SK-N-SH (cell line): ENCODE measurements around the gene DERL3. TPM values are rescaled to one million over a fixed set of nuclear protein-coding genes. Genes with fewer than 3 reads are reported as not detected.

Experiments
- CTCF ChIA-PET: fragments of 300-600, 350-600 bp; formaldehyde crosslinking; extraction: SDS; loops from one replicate; lab custom pipeline; 2021; lab: Yijun Ruan, JAX
- POLR2A ChIA-PET: fragments of 350-600 bp; sonication (Branson Sonifier 250); formaldehyde crosslinking; extraction: SDS; loops from one replicate; lab custom pipeline; 2020; ENCODE audit warnings: antibody characterized with exemption, inconsistent platforms; lab: Yijun Ruan, JAX
- DNase-seq: peaks from one replicate; pipeline ENCODE4 v3.0.0; 2012
- H2AFZ ChIP-seq: fragments of 200-600 bp; sonication (generic); 2 replicates; pipeline ENCODE4 v1.8.1; 2016; ENCODE audit warnings: antibody characterized with exemption, mild to moderate bottlenecking, low read depth
- H3F3A ChIP-seq: fragments of 200-600 bp; sonication (generic); replicated peaks from 2 replicates; pipeline ENCODE3; 2016; ENCODE audit warnings: antibody characterized with exemption, mild to moderate bottlenecking; ENCODE audit not compliant: insufficient read depth
- H3K27ac ChIP-seq, 2 experiments: fragments of 200-500 bp in 1 of 2; fragments of 200-600 bp in 1 of 2; sonication (Bioruptor generic) in 1 of 2; sonication (generic), shearing (Covaris generic) in 1 of 2; 2 replicates each; pipeline versions ENCODE4 v1.5.1 to v1.6.1; 2014 to 2016; ENCODE audit warnings: low read depth in 2 of 2, inconsistent platforms in 1 of 2, low read length in 1 of 2, mild to moderate bottlenecking in 1 of 2, mixed read lengths in 1 of 2
- H3K27me3 ChIP-seq: fragments of 200-600 bp; sonication (generic), shearing (Covaris generic); 2 replicates; pipeline ENCODE4 v1.6.1; 2016; ENCODE audit warnings: mixed run types; ENCODE audit not compliant: insufficient read depth
- H3K36me3 ChIP-seq, 2 experiments: fragments of 200-500 bp in 1 of 2; fragments of 200-600 bp in 1 of 2; sonication (Bioruptor generic) in 1 of 2; sonication (generic) in 1 of 2; replicated peaks in 1 of 2; 2 replicates each; pipeline versions ENCODE3 to v1.5.1; 2014 to 2016; ENCODE audit warnings: low read length in 1 of 2, mild to moderate bottlenecking in 1 of 2; ENCODE audit not compliant: insufficient read depth in 2 of 2, control insufficient read depth in 1 of 2
- H3K4me1 ChIP-seq, 2 experiments: fragments of 200-500 bp in 1 of 2; fragments of 200-600 bp in 1 of 2; sonication (Bioruptor generic) in 1 of 2; sonication (generic), shearing (Covaris generic) in 1 of 2; 2 replicates each; pipeline versions ENCODE4 v1.5.1 to v1.6.1; 2014 to 2016; ENCODE audit warnings: low read depth in 1 of 2, low read length in 1 of 2, mixed run types in 1 of 2; ENCODE audit not compliant: insufficient read depth in 2 of 2, control insufficient read depth in 1 of 2
- H3K4me2 ChIP-seq: fragments of 200-600 bp; sonication (generic), shearing (Covaris generic); 2 replicates; pipeline ENCODE4 v1.6.1; 2017; ENCODE audit warnings: mixed run types
- H3K4me3 ChIP-seq, 2 experiments: fragments of 200-500 bp in 1 of 2; fragments of 200-600 bp in 1 of 2; sonication (Bioruptor generic) in 1 of 2; sonication (generic), shearing (Covaris generic) in 1 of 2; 2 replicates each; pipeline versions ENCODE4 v1.5.1 to v1.8.1; 2014 to 2016; ENCODE audit warnings: low read depth in 2 of 2, inconsistent platforms in 1 of 2, low read length in 1 of 2, mild to moderate bottlenecking in 1 of 2, mixed read lengths in 1 of 2, moderate library complexity in 1 of 2
- H3K79me2 ChIP-seq: fragments of 200-600 bp; sonication (generic); 2 replicates; pipeline ENCODE4 v1.8.1; 2017; ENCODE audit warnings: mild to moderate bottlenecking; ENCODE audit not compliant: insufficient read depth
- H3K9ac ChIP-seq: fragments of 200-600 bp; sonication (generic); 2 replicates; pipeline ENCODE4 v1.6.1; 2017; ENCODE audit warnings: mixed run types
- H3K9me2 ChIP-seq: fragments of 200-600 bp; sonication (generic); 2 replicates; pipeline ENCODE4 v1.6.1; 2017; ENCODE audit warnings: mixed run types
- H3K9me3 ChIP-seq: fragments of 200-600 bp; sonication (generic); 2 replicates; pipeline ENCODE4 v1.6.1; 2017; ENCODE audit warnings: mixed run types, mild to moderate bottlenecking, moderate library complexity
- H4K20me1 ChIP-seq: fragments of 200-600 bp; sonication (generic); 2 replicates; pipeline ENCODE4 v1.6.1; 2017; ENCODE audit warnings: mild to moderate bottlenecking, mixed run types; ENCODE audit not compliant: insufficient read depth
- CHD2 ChIP-seq: fragments of 150-350 bp; IDR thresholded peaks from 2 replicates; pipeline ENCODE4 v1.6.1; 2018; ENCODE audit warnings: low read length; ENCODE audit not compliant: partially characterized antibody
- EP300 ChIP-seq, 2 experiments: IDR thresholded peaks; 2 replicates each; pipeline versions ENCODE4 v1.4.0 to v1.6.1; 2012; ENCODE audit warnings: borderline replicate concordance in 1 of 2, low read depth in 1 of 2, low read length in 1 of 2
- FOSL2 ChIP-seq: IDR thresholded peaks from 2 replicates; pipeline ENCODE4 v1.4.0; 2012; ENCODE audit warnings: low read depth, mild to moderate bottlenecking, moderate library complexity, borderline replicate concordance
- FOXJ3 ChIP-seq: sonication (generic); formaldehyde crosslinking; IDR thresholded peaks from 2 replicates; pipeline ENCODE4 v1.5.1; 2020; ENCODE audit warnings: mild to moderate bottlenecking, missing genetic modification reagents
- GABPA ChIP-seq: IDR thresholded peaks from 2 replicates; pipeline ENCODE4 v1.4.0; 2012; ENCODE audit warnings: low read depth, mild to moderate bottlenecking
- GATA2 ChIP-seq: sonication (generic); formaldehyde crosslinking; IDR thresholded peaks from 2 replicates; pipeline ENCODE4 v1.5.0; 2020; ENCODE audit warnings: mild to moderate bottlenecking, missing genetic modification reagents
- JUND ChIP-seq: IDR thresholded peaks from 2 replicates; pipeline ENCODE4 v1.4.0; 2012
- MXI1 ChIP-seq: IDR thresholded peaks from 2 replicates; pipeline ENCODE4 v1.6.1; 2012; ENCODE audit warnings: mild to moderate bottlenecking, low read depth, low read length, improper control_type of control experiment
- NRF1 ChIP-seq: IDR thresholded peaks from 2 replicates; pipeline ENCODE4 v1.6.1; 2012; ENCODE audit warnings: low read depth, mild to moderate bottlenecking, low read length
- POLR2AphosphoS5 ChIP-seq: IDR thresholded peaks from 2 replicates; pipeline ENCODE4 v1.6.1; 2012; ENCODE audit warnings: low read depth, low read length
- RAD21 ChIP-seq: IDR thresholded peaks from 2 replicates; pipeline ENCODE4 v1.6.1; 2012; ENCODE audit warnings: mild to moderate bottlenecking, low read length
- RCOR1 ChIP-seq: fragments of 150-350 bp; IDR thresholded peaks from 2 replicates; pipeline ENCODE4 v1.6.1; 2017; ENCODE audit warnings: antibody characterized with exemption, low read length
- RFX5 ChIP-seq: IDR thresholded peaks from 2 replicates; pipeline ENCODE4 v1.6.1; 2012; ENCODE audit warnings: mild to moderate bottlenecking, improper control_type of control experiment, low read length
- RXRA ChIP-seq: IDR thresholded peaks from 2 replicates; pipeline ENCODE4 v1.4.0; 2012; ENCODE audit warnings: low read depth, mild to moderate bottlenecking, borderline replicate concordance
- SIN3A ChIP-seq: IDR thresholded peaks from 2 replicates; pipeline ENCODE4 v1.6.1; 2012; ENCODE audit warnings: low read depth, mild to moderate bottlenecking, low read length, moderate library complexity, borderline replicate concordance
- SMC3 ChIP-seq: IDR thresholded peaks from 2 replicates; pipeline ENCODE4 v1.6.1; 2012; ENCODE audit warnings: low read depth, low read length, improper control_type of control experiment
- TAF1 ChIP-seq: IDR thresholded peaks from 2 replicates; pipeline ENCODE4 v1.6.1; 2012; ENCODE audit warnings: low read depth, mild to moderate bottlenecking, low read length, moderate library complexity, borderline replicate concordance
- TCF12 ChIP-seq: IDR thresholded peaks from 2 replicates; pipeline ENCODE4 v1.4.0; 2012
- TEAD4 ChIP-seq: IDR thresholded peaks from 2 replicates; pipeline ENCODE4 v1.4.0; 2012; ENCODE audit warnings: mild to moderate bottlenecking, borderline replicate concordance; ENCODE audit not compliant: insufficient read depth
- YY1 ChIP-seq: IDR thresholded peaks from 2 replicates; pipeline ENCODE4 v1.4.0; 2012; ENCODE audit warnings: low read depth, mild to moderate bottlenecking
- WGBS: methylation state at CpG from one replicate; pipeline ENCODE4 v1.1.6; 2017; ENCODE audit warnings: low lambda C conversion rate; 5-methylcytosine and 5-hydroxymethylcytosine counted together
- polyA plus RNA-seq, 3 experiments: library from polyadenylated mRNA; depleted of rRNA; stranded (reverse); fragments of >200 nt; gene quantifications; 2 replicates each; pipeline ENCODE4 v1.2.3, GENCODE V29; 2012
- TF ChIP-seq, protein P1 (sequence below): IDR thresholded peaks from 2 replicates; pipeline ENCODE4 v1.6.1; 2012; ENCODE audit warnings: mild to moderate bottlenecking, low read depth, low read length, moderate library complexity
- TF ChIP-seq, protein P2 (sequence below): fragments of 150-350 bp; IDR thresholded peaks from 2 replicates; pipeline ENCODE4 v1.6.1; 2017; ENCODE audit warnings: antibody characterized with exemption, low read length, low read depth, borderline replicate concordance

Gene DERL3
- polyA plus RNA-seq, 1 of the 3 experiments (the other 2 are of a cell fraction): not detected

DNA sequence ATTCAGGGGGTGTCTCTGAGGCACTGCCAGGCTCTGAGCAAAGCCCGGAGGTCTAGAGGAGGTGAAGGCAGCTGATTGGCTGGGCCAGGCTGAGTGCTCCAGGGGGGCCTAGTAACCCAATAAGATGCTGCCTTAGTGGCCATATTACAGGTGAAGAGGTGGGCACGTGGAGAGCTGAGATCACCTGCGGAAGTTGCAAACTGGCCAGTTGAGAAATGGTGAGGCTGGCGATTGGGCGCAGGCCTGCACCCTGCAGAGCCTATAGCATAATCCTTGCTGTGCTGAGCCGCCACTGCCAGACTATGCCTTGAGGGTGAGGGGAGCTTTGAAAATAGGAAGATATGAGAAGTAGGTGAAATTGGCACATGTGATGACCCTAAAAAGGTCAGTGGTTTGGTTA, 21.7 kb downstream of the DERL3 start:
- Histone ChIP-seq H3K9me3 (no peaks in the 10 kb centered on the region), H3K27me3 (no peaks in the 10 kb centered on the region), H3K4me2 (no peak overlapping the region), H3K36me3 (peaks cover 28 to 54% of the 10 kb centered on the region in 2 experiments), H4K20me1 (no peaks in the 10 kb centered on the region), H3K27ac (no peak overlapping the region), H3K4me1 (peaks cover 0 to 15% of the 10 kb centered on the region in 2 experiments; a peak in 1 of 4 replicates), H3F3A (no peaks in the 10 kb centered on the region), H3K79me2 (0 out of 2 replicates have a peak, but pooled peaks cover 3% of the 10 kb centered on the region), H2AFZ (no peak overlapping the region), H3K9ac (no peak overlapping the region), H3K4me3 (no peak overlapping the region), H3K9me2 (no peaks in the 10 kb centered on the region)
- ChIA-PET POLR2A (interaction anchor here (0.5 kb wide), 1 partner anchor 40 kb away, joined by 3 read pairs; no protein-coding TSS in a partner anchor), CTCF (no interaction called here)
- no peak for TF ChIP-seq GABPA
- no peak for TF ChIP-seq SMC3
- no peak for TF ChIP-seq GATA2
- no peak for TF ChIP-seq POLR2AphosphoS5
- no peak for TF ChIP-seq RAD21
- no peak for TF ChIP-seq NRF1
- TF ChIP-seq JUND: no peak
- TF ChIP-seq RCOR1: no peak
- no peak for TF ChIP-seq CHD2
- TF ChIP-seq FOSL2: no peak
- TF ChIP-seq SIN3A: no peak
- no peak for DNase-seq
- WGBS: 90% methylated on average over 6 of the region's 6 CpGs

DNA sequence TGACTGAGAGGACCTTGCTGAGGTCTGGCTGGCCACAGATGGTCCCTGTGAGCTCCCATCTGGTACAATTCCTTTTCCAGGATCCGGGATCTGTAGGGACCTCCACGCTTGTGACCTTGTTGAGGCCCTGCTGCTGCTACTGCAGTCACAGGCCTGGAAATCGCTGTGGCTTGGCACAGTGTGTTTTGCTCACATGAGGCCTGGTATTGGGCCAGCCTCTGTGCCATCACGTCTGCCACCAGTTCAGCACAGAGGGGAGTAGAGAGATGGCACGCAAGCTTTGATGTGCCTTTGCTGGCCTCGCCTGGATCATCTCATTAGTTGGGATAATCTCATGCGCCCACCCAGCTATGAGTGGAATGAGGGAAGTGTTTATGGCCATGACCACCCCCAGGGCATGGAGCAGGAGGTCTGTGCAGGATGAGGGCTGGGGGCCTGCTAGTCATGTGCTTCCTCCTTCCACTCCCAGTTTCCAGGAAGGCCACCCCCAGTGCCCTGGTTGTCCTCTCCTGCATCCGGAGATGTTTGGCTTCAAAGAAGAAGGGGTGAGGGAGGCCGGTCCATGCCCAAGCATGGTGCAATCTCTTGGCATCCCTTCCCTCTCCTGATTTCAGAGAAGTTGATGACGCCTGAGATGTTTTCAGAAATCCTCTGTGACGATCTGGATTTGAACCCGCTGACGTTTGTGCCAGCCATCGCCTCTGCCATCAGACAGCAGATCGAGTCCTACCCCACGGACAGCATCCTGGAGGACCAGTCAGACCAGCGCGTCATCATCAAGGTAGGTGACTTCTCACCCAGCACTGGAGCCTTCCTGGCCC, 22.4 kb downstream of the DERL3 start:
- Histone ChIP-seq H3K9me3 (no peaks in the 10 kb centered on the region), H3K4me3 (no peak overlapping the region), H3K9ac (no peak overlapping the region), H2AFZ (no peak overlapping the region), H3K79me2 (0 out of 2 replicates have a peak, but pooled peaks cover 3% of the 10 kb centered on the region), H3K27me3 (no peaks in the 10 kb centered on the region), H4K20me1 (no peaks in the 10 kb centered on the region), H3K36me3 (peaks cover 34 to 56% of the 10 kb centered on the region in 2 experiments), H3K9me2 (no peaks in the 10 kb centered on the region), H3K27ac (peak overlapping the region in 1 of 2 experiments; percentile 13; a peak in 1 of 4 replicates), H3F3A (peaks cover 4% of the 10 kb centered on the region), H3K4me1 (peaks cover 0 to 11% of the 10 kb centered on the region in 2 experiments; a peak in 1 of 4 replicates), H3K4me2 (no peak overlapping the region)
- ChIA-PET POLR2A (no interaction called here), CTCF (interaction anchor here (1.3 to 1.4 kb wide), 2 partner anchors 33 to 41 kb away, joined by 3 to 8 read pairs; partner anchors contain the start of gene SLC2A11)
- 91% methylated on average over 16 of the region's 18 CpGs for WGBS
- peak; percentile 30 for DNase-seq
- TF ChIP-seq EP300 (IDR thresholded peaks at IDR 0.05; ENCODE audit: borderline replicate concordance in 1 of 2, low read depth in 1 of 2, low read length in 1 of 2) (no peak), MXI1 (no peak), RAD21 (no peak), YY1 (no peak), RFX5 (no peak), RXRA (no peak), FOXJ3 (no peak), NRF1 (no peak), TEAD4 (no peak), TCF12 (no peak), TAF1 (no peak), GABPA (no peak), RCOR1 (no peak)
- TF ChIP-seq, protein P1, sequence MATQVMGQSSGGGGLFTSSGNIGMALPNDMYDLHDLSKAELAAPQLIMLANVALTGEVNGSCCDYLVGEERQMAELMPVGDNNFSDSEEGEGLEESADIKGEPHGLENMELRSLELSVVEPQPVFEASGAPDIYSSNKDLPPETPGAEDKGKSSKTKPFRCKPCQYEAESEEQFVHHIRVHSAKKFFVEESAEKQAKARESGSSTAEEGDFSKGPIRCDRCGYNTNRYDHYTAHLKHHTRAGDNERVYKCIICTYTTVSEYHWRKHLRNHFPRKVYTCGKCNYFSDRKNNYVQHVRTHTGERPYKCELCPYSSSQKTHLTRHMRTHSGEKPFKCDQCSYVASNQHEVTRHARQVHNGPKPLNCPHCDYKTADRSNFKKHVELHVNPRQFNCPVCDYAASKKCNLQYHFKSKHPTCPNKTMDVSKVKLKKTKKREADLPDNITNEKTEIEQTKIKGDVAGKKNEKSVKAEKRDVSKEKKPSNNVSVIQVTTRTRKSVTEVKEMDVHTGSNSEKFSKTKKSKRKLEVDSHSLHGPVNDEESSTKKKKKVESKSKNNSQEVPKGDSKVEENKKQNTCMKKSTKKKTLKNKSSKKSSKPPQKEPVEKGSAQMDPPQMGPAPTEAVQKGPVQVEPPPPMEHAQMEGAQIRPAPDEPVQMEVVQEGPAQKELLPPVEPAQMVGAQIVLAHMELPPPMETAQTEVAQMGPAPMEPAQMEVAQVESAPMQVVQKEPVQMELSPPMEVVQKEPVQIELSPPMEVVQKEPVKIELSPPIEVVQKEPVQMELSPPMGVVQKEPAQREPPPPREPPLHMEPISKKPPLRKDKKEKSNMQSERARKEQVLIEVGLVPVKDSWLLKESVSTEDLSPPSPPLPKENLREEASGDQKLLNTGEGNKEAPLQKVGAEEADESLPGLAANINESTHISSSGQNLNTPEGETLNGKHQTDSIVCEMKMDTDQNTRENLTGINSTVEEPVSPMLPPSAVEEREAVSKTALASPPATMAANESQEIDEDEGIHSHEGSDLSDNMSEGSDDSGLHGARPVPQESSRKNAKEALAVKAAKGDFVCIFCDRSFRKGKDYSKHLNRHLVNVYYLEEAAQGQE: no peak
- TF ChIP-seq, protein P2, sequence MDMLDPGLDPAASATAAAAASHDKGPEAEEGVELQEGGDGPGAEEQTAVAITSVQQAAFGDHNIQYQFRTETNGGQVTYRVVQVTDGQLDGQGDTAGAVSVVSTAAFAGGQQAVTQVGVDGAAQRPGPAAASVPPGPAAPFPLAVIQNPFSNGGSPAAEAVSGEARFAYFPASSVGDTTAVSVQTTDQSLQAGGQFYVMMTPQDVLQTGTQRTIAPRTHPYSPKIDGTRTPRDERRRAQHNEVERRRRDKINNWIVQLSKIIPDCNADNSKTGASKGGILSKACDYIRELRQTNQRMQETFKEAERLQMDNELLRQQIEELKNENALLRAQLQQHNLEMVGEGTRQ: no peak
